Measurements from ENCODE around the gene EYS.

DNA sequence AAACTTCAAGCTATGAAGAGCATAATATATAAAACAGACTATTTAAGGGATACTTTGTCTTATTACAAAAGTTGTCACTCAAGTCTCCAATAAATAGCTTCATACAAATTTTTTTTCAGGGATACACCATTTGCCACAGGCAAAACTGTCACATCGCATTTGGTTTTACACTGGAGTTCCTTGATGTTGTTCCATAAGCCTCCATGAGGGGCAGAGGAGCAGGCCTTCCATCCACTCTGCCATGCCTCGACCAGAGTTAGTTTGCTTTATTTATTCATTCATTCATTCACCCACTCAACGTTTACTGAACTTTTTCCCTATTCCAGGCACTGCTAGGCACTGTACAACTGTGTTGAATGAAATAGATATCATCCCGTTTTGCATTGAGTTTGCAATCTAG, 1824.8 kb downstream of the EYS start:
- TF ChIP-seq, protein P1, sequence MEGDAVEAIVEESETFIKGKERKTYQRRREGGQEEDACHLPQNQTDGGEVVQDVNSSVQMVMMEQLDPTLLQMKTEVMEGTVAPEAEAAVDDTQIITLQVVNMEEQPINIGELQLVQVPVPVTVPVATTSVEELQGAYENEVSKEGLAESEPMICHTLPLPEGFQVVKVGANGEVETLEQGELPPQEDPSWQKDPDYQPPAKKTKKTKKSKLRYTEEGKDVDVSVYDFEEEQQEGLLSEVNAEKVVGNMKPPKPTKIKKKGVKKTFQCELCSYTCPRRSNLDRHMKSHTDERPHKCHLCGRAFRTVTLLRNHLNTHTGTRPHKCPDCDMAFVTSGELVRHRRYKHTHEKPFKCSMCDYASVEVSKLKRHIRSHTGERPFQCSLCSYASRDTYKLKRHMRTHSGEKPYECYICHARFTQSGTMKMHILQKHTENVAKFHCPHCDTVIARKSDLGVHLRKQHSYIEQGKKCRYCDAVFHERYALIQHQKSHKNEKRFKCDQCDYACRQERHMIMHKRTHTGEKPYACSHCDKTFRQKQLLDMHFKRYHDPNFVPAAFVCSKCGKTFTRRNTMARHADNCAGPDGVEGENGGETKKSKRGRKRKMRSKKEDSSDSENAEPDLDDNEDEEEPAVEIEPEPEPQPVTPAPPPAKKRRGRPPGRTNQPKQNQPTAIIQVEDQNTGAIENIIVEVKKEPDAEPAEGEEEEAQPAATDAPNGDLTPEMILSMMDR (IDR thresholded peaks at IDR 0.05 in 2 of 3, conservative IDR thresholded peaks at IDR 0.05 in 1 of 3; ENCODE audit: borderline replicate concordance in 1 of 3, insufficient read depth in 1 of 3, low read depth in 2 of 3, low read length in 2 of 3) = peak in 2 of 3 experiments; percentile 46 to 50; a peak in 4 of 6 replicates
- TF ChIP-seq POLR2AphosphoS5 (IDR thresholded peaks at IDR 0.05; ENCODE audit: low read depth, low read length) (no peak), CEBPB (IDR thresholded peaks at IDR 0.05; ENCODE audit: low read depth) (no peak), SIN3A (IDR thresholded peaks at IDR 0.05; ENCODE audit: low read depth) (no peak), EZH2 (IDR thresholded peaks at IDR 0.05) (no peak), JUND (IDR thresholded peaks at IDR 0.05) (no peak), RAD21 (IDR thresholded peaks at IDR 0.05; ENCODE audit: low read depth) (no peak), TCF7L2 (IDR thresholded peaks at IDR 0.05; ENCODE audit: borderline replicate concordance, extremely low read depth, insufficient read depth, insufficient read length) (no peak), SP1 (IDR thresholded peaks at IDR 0.05; ENCODE audit: low read depth) (no peak), EZH2phosphoT487 (IDR thresholded peaks at IDR 0.05; ENCODE audit: borderline replicate concordance) (no peak), SRF (IDR thresholded peaks at IDR 0.05; ENCODE audit: low read depth) (no peak)
- TF ChIP-seq, protein P2, sequence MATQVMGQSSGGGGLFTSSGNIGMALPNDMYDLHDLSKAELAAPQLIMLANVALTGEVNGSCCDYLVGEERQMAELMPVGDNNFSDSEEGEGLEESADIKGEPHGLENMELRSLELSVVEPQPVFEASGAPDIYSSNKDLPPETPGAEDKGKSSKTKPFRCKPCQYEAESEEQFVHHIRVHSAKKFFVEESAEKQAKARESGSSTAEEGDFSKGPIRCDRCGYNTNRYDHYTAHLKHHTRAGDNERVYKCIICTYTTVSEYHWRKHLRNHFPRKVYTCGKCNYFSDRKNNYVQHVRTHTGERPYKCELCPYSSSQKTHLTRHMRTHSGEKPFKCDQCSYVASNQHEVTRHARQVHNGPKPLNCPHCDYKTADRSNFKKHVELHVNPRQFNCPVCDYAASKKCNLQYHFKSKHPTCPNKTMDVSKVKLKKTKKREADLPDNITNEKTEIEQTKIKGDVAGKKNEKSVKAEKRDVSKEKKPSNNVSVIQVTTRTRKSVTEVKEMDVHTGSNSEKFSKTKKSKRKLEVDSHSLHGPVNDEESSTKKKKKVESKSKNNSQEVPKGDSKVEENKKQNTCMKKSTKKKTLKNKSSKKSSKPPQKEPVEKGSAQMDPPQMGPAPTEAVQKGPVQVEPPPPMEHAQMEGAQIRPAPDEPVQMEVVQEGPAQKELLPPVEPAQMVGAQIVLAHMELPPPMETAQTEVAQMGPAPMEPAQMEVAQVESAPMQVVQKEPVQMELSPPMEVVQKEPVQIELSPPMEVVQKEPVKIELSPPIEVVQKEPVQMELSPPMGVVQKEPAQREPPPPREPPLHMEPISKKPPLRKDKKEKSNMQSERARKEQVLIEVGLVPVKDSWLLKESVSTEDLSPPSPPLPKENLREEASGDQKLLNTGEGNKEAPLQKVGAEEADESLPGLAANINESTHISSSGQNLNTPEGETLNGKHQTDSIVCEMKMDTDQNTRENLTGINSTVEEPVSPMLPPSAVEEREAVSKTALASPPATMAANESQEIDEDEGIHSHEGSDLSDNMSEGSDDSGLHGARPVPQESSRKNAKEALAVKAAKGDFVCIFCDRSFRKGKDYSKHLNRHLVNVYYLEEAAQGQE (IDR thresholded peaks at IDR 0.05; ENCODE audit: low read depth) = no peak
